Gastroesophageal sphincter (tissue), 4 donors: ENCODE results near the gene PLEKHG5. TPM values are rescaled to one million over a fixed set of nuclear protein-coding genes. Genes with fewer than 3 reads are reported as not detected.

Experiments
- ATAC-seq: fragments of 150-250 bp; one replicate; pipeline ENCODE4 v1.9.1; 2016; ENCODE audit warnings: mild to moderate bottlenecking, moderate library complexity
- H3K27ac ChIP-seq, 4 donors: fragments of 200-600 bp; sonication (generic) in 3 of 4; 1 replicate in 3 of 4; 2 replicates in 1 of 4; pipeline ENCODE4 v1.5.1; 2016 to 2019
- H3K27me3 ChIP-seq: fragments of 200-600 bp; sonication (generic); one replicate; pipeline ENCODE4 v1.5.1; 2019
- H3K36me3 ChIP-seq, 2 donors: fragments of 200-600 bp; sonication (generic); one replicate each; pipeline ENCODE4 v1.5.1; 2019; ENCODE audit warnings: control low read depth in 1 of 2
- H3K4me1 ChIP-seq, 3 donors: fragments of 200-600 bp; sonication (generic); 1 replicate in 2 of 3; 2 replicates in 1 of 3; pipeline ENCODE4 v1.5.1; 2016 to 2019; ENCODE audit warnings: control low read depth in 2 of 3
- H3K4me3 ChIP-seq, 2 donors: fragments of 200-600 bp; sonication (generic); one replicate each; pipeline ENCODE4 v1.5.1; 2019; ENCODE audit warnings: mild to moderate bottlenecking in 1 of 2, moderate library complexity in 1 of 2
- H3K9me3 ChIP-seq, 3 donors: fragments of 200-600 bp; sonication (generic); one replicate each; pipeline ENCODE4 v1.5.1; 2017 to 2019; ENCODE audit warnings: control low read depth in 2 of 3
- CTCF ChIP-seq, 4 experiments: fragments of 200-600 bp in 2 of 4; fragments of 450-650 bp in 2 of 4; sonication (generic) in 1 of 4; IDR thresholded peaks; one replicate each; pipeline ENCODE4 v1.5.1; 2017 to 2019; ENCODE audit warnings: antibody characterized with exemption in 4 of 4, mild to moderate bottlenecking in 2 of 4, moderate library complexity in 2 of 4
- EP300 ChIP-seq: sonication (generic); formaldehyde crosslinking; IDR thresholded peaks from one replicate; pipeline ENCODE4 v1.6.1; 2017; ENCODE audit warnings: antibody characterized with exemption, mild to moderate bottlenecking
- POLR2A ChIP-seq, 2 donors: fragments of 450-650 bp; IDR thresholded peaks; one replicate each; pipeline ENCODE4 v1.6.1; 2017; ENCODE audit warnings: antibody characterized with exemption in 2 of 2, mild to moderate bottlenecking in 2 of 2, moderate library complexity in 1 of 2
- POLR2AphosphoS5 ChIP-seq: sonication (generic); formaldehyde crosslinking; IDR thresholded peaks from one replicate; pipeline ENCODE4 v1.6.1; 2017; ENCODE audit warnings: antibody characterized with exemption
- WGBS, 2 donors: methylation state at CpG; one replicate each; pipeline ENCODE4 v1.1.5; 2018; ENCODE audit warnings: low coverage in 1 of 2; 5-methylcytosine and 5-hydroxymethylcytosine counted together
- total RNA-seq, 4 donors: library from RNA; depleted of rRNA; stranded (reverse); fragments of >200 nt; gene quantifications; one replicate each; pipeline ENCODE4 v1.1.0, GENCODE V29; 2016

PLEKHG5 gene
- total RNA-seq, 4 donors from 2014 or later, result 8.6 to 14.0 (median 11.4) TPM

- no peak for TF ChIP-seq EP300
- no peak for TF ChIP-seq POLR2A (IDR thresholded peaks at IDR 0.05)
- TF ChIP-seq POLR2AphosphoS5, result no peak
- TF ChIP-seq CTCF (IDR thresholded peaks at IDR 0.05), result no peak
- Histone ChIP-seq H3K4me1 (peaks cover 0 to 16% (median 3%) of the 10 kb centered on the region in 3 donors), H3K27me3 (peaks cover 38% of the 10 kb centered on the region), H3K36me3 (no peaks in the 10 kb centered on the region), H3K4me3 (no peak overlapping the region), H3K27ac (no peak overlapping the region), H3K9me3 (no peaks in the 10 kb centered on the region)
- WGBS, 2 donors, result 75% methylated on average over 14 of the region's 31 CpGs; no CpG with 5 or more reads in 1 of the 2 donors
- no peak for ATAC-seq
Observed at GRCh38 chr1:6506210-6507036, 15.0 kb upstream of the PLEKHG5 start.

DNA sequence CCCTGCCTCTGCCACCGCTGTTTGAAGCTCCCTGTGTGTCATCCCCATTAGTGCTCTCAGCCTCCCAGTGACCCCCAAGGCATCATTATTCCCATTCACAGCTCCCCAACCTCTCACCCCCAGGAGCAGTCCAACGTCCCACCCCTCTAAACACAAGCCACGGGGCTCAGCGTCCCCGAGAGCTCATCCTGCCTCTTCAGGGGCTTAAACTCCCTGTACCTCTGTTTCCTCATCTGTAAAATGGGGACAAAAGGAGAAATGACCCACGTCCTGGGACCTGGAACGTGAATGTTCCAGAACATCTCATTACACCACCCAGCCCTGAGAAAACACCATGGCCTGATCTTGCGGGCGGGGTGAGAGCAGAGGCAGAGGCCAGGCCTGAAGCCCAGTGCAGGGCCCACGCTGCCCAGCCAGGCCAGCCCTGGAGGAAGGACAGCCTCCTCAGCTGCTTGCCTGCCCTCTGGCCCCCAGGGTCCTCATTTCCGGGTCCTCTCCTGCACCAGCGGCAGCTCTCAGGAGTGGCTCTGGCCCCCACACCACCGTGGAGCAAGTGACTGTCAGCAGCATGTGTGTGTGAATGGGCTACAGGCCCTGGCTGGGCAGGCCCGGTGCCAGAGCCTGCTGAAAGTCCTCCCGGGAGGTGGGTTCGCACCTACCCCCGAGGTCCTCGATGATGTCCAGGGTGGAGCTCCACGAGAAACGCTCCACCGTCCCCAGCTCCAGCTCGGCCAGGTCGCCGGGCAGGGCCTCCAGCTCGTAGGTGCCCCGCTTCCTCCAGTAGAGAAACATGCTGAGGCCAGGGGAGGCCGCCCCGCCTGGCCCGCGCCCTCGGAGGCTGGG, 14.1 kb upstream of the PLEKHG5 start:
- H3K4me1 ChIP-seq, result peaks cover 0 to 20% (median 3%) of the 10 kb centered on the region in 3 donors

DNA sequence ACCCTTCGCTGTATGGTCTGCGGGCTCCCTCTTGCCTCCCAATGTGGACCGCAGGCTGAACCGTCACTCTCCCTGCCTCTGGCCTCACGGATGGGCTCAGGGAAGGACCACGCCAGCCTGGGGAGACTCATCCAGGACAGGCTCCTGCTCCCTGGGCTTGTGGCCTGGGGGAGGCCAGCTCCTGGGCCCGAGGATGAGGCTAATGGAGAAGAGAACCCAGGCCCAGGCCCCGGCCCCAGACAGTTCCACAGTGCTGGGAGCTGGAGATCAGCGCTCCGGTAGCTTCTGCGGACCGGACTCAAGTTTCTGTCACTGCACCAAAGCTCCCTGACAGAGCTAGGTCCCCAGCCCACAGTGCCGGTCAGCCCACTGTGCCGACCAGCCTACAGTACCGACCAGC, 13.4 kb upstream of the PLEKHG5 start:
- Histone ChIP-seq H3K4me3 (no peak overlapping the region), H3K9me3 (no peaks in the 10 kb centered on the region), H3K36me3 (no peaks in the 10 kb centered on the region), H3K27ac (no peak overlapping the region), H3K27me3 (peaks cover 38% of the 10 kb centered on the region), H3K4me1 (peaks cover 0 to 20% (median 3%) of the 10 kb centered on the region in 3 donors)
- 91% methylated on average over 7 of the region's 15 CpGs; no CpG with 5 or more reads in 1 of the 2 donors for WGBS, 2 donors
- no peak for TF ChIP-seq CTCF (IDR thresholded peaks at IDR 0.05)
- TF ChIP-seq POLR2A (IDR thresholded peaks at IDR 0.05), result no peak
- no peak for TF ChIP-seq POLR2AphosphoS5
- TF ChIP-seq EP300, result no peak
- no peak for ATAC-seq

More for the DNA sequence above, 14.1 kb upstream of the PLEKHG5 start:
- no peak overlapping the region for H3K27ac ChIP-seq
- WGBS, 2 donors, result 84 to 92% methylated on average over 4 to 11 of the region's 31 CpGs
- H3K27me3 ChIP-seq, result peaks cover 38% of the 10 kb centered on the region
- TF ChIP-seq EP300 (no peak), POLR2A (IDR thresholded peaks at IDR 0.05) (no peak), POLR2AphosphoS5 (no peak), CTCF (IDR thresholded peaks at IDR 0.05) (no peak)
- H3K4me3 ChIP-seq, result no peak overlapping the region
- no peaks in the 10 kb centered on the region for H3K36me3 ChIP-seq
- ATAC-seq, result no peak
- H3K9me3 ChIP-seq, result no peaks in the 10 kb centered on the region

- 95% methylated on average over 3 of the region's 20 CpGs; no CpG with 5 or more reads in 1 of the 2 donors for WGBS, 2 donors
- Histone ChIP-seq H3K27me3 (peaks cover 37% of the 10 kb centered on the region), H3K36me3 (no peaks in the 10 kb centered on the region), H3K9me3 (no peaks in the 10 kb centered on the region), H3K4me3 (no peak overlapping the region), H3K4me1 (peaks cover 0 to 22% (median 3%) of the 10 kb centered on the region in 3 donors), H3K27ac (no peak overlapping the region)
- no peak for TF ChIP-seq EP300
- TF ChIP-seq POLR2A (IDR thresholded peaks at IDR 0.05), result no peak
- no peak for TF ChIP-seq POLR2AphosphoS5
- TF ChIP-seq CTCF (IDR thresholded peaks at IDR 0.05), result no peak
- no peak for ATAC-seq
Observed at GRCh38 chr1:6503884-6504602, 12.6 kb upstream of the PLEKHG5 start.
